Measurements from ENCODE around the gene NFIA.

Gene NFIA

GRCh38 chr1:61392409-61393242 lies 310.3 kb downstream of the NFIA start:
- H3K4me3 ChIP-seq (ENCODE audit: low read length): no peak overlapping the region
- no peak for TF ChIP-seq ZNF274 (IDR thresholded peaks at IDR 0.05; ENCODE audit: low read depth, low read length)

DNA sequence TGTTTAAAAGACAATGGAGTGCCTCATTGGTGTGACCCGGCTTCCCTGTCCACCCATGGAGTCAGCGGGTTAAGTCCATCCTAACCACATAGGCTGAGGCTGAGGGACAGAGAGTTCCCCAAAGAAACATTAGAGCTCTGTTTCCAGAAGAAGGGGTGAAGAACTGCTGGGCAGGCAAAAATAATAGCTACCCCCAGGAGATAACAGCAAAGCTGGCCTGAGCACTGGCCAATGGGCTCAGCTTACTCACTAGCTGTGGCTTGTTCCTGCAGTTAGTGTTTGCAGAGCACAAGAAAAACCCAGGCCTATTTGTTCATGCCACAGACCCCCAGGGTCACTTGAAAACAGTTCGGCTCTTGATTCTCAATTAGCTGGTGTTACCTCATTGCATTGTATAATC lies 311.2 kb downstream of the NFIA start:
- H3K4me3 ChIP-seq (ENCODE audit: low read length): no peak overlapping the region
- no peak for TF ChIP-seq ZNF274 (IDR thresholded peaks at IDR 0.05; ENCODE audit: low read depth, low read length)

- TF ChIP-seq ZNF274 (IDR thresholded peaks at IDR 0.05; ENCODE audit: low read depth, low read length): no peak
Observed at GRCh38 chr1:61395146-61395800, 312.9 kb downstream of the NFIA start.

DNA sequence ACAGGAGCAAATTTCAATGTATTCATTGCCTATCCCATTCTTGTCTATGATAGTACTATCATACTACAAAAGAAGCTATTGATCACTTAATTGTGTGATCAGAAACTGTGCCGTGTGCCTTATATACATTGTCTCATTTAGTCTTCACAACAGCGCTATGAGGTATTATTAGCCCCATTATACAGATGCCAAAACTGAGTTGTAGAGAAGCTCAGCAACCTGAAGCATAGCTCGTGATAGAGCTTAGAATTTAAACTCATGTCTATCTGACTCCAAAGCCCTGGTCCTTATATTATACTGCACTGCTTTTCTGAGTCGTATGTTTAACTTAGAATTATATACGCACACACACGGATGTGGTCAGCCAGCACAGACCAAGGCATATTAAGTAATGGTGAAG lies 315.1 kb downstream of the NFIA start:
- no peak for TF ChIP-seq ZNF274 (IDR thresholded peaks at IDR 0.05; ENCODE audit: low read depth, low read length)
- no peak overlapping the region for H3K4me3 ChIP-seq (ENCODE audit: low read length)

More at GRCh38 chr1:61395146-61395800, 312.9 kb downstream of the NFIA start:
- H3K4me3 ChIP-seq (ENCODE audit: low read length): no peak overlapping the region

DNA sequence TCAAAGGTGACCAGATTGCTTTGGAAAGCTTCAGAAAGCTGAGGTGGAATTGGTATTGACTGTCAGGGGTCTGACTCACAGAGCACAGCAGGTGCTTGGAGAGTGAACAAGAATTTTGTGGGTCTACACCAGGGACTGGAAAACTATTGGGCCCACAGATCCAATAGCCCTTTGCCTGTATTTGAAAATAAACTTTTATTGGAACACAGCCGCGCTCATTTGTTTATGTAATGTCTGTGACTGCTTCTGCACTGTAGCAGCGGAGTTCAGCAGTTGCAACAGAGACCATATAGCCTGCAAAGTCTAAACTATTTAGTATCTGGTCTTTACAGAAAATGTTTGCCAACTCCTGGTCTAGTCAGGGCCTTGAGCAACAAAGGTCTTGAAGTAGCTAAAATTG lies 315.6 kb downstream of the NFIA start:
- TF ChIP-seq ZNF274 (IDR thresholded peaks at IDR 0.05; ENCODE audit: low read depth, low read length): no peak
- no peak overlapping the region for H3K4me3 ChIP-seq (ENCODE audit: low read length)

DNA sequence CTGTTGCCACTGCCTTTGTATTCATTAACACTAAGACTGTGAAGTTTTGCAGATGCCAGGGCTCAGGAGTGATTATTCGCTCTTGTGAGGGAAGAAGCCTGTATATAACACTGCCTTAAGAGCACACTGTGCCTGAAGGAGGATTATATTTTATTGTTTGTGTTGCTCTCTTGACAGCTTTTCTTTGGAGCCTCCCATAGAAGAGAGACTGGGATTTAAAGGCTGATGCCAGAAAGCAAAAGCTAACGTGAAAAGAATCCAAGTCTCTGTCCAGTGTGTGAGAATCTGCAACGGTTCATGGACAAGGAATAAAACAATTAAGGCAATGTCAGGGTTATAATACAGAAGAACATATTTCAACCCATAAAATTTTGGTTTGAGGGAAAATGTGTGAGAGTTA lies 316.8 kb downstream of the NFIA start:
- TF ChIP-seq ZNF274 (IDR thresholded peaks at IDR 0.05; ENCODE audit: low read depth, low read length): no peak
- H3K4me3 ChIP-seq (ENCODE audit: low read length): no peak overlapping the region

DNA sequence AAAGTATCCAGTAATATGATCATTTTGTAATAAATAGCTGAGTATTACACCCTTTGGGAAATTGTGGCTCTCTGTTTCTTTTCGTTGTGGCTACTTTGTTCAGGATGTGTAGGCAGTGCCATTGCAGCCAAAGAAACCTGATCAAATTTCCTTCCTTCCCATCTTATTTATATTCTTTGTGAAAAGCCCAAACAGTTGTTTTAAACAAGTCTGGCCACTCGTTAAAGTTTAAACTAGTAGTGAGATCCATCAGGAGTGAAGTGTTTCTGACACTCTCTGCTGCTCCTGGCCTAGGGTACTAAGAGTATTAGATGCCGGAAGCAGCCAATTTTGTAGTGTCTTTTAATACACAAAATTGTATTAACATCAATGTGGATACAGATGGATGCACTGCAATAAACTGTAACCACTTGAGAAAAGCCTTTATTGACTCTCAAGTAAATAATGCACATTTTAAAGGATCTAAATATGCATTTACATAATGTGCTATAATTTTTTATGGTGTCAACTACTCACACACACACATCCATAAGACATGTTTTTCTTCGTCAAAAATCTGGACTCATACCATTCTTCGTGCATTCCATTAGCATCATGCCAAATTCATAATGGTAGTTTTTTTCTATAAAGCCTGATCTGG lies 317.9 kb downstream of the NFIA start:
- H3K4me3 ChIP-seq (ENCODE audit: low read length): no peak overlapping the region
- no peak for TF ChIP-seq ZNF274 (IDR thresholded peaks at IDR 0.05; ENCODE audit: low read depth, low read length)

GRCh38 chr1:61400997-61401396 lies 318.6 kb downstream of the NFIA start:
- TF ChIP-seq ZNF274 (IDR thresholded peaks at IDR 0.05; ENCODE audit: low read depth, low read length): no peak

DNA sequence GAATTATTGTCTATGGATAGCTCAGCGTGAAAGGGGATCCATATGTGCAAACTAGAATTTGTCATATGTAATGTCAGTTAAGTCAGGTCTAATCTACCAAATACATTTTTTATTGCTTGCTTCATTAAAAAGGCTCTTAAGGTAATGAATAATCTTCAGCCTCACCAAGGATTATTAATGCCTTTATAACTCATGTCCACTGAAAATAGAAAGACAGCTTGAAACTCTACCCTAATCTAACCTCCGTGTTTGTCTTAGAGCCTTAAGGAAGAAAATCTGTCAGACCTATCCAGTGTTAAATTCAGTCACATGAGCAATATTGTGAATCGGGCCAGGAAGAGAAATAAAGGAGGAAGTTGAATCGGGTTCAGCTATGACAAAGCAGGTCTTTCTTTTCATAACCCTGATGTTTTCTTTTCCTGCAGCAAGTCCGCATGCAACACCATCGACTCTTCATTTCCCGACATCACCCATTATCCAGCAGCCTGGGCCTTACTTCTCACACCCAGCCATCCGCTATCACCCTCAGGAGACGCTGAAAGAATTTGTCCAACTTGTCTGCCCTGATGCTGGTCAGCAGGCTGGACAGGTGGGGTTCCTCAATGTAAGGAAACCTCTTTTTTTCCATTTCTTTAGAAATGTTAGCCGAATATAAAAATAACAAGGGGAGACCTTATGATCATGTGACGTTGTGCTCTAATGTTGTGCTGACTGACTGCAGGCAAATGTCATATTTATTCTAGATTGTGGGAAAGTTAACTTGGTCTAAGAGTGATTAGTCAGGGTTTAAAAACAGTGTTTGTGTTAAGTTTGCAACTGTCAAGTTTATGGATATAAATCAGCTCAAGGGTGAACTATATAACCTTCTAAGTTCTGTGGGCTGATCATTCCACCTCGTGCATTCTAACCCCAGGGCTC lies 321.6 kb downstream of the NFIA start:
- no peak overlapping the region for H3K4me3 ChIP-seq (ENCODE audit: low read length)
- no peak for TF ChIP-seq ZNF274 (IDR thresholded peaks at IDR 0.05; ENCODE audit: low read depth, low read length)

More at GRCh38 chr1:61400997-61401396, 318.6 kb downstream of the NFIA start:
- no peak overlapping the region for H3K4me3 ChIP-seq (ENCODE audit: low read length)

GRCh38 chr1:61404597-61405376 lies 322.4 kb downstream of the NFIA start:
- no peak overlapping the region for H3K4me3 ChIP-seq (ENCODE audit: low read length)
- TF ChIP-seq ZNF274 (IDR thresholded peaks at IDR 0.05; ENCODE audit: low read depth, low read length): no peak

DNA sequence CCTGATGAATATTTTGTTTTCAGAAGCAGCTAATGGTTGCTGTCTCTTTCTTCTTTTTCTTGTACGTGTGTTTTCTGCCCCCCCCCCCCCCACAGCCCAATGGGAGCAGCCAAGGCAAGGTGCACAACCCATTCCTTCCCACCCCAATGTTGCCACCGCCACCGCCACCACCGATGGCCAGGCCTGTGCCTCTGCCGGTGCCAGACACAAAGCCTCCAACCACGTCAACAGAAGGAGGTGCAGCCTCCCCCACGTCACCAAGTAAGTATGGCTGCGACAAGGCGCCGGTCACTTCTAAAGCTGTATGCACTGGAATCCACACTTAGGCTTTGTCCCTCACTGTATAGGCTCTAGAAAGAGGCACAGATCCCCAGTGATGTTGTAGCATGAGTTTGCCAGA lies 324.1 kb downstream of the NFIA start:
- H3K4me3 ChIP-seq (ENCODE audit: low read length): no peak overlapping the region
- TF ChIP-seq ZNF274 (IDR thresholded peaks at IDR 0.05; ENCODE audit: low read depth, low read length): no peak

GRCh38 chr1:61412601-61413000 lies 330.2 kb downstream of the NFIA start:
- H3K4me3 ChIP-seq (ENCODE audit: low read length): no peak overlapping the region
- TF ChIP-seq ZNF274 (IDR thresholded peaks at IDR 0.05; ENCODE audit: low read depth, low read length): no peak

- H3K4me3 ChIP-seq (ENCODE audit: low read length): no peak overlapping the region
Observed at GRCh38 chr1:61419196-61419595, 336.8 kb downstream of the NFIA start.

More at GRCh38 chr1:61419196-61419595, 336.8 kb downstream of the NFIA start:
- TF ChIP-seq ZNF274 (IDR thresholded peaks at IDR 0.05; ENCODE audit: low read depth, low read length): no peak
